Thymus (tissue), 11 donors: Measurements from ENCODE around the gene GCC2. TPM values are rescaled to one million over a fixed set of nuclear protein-coding genes. Genes with fewer than 3 reads are reported as not detected.
"Not testable (repeated sequence)": the region's sequence is repeated elsewhere in the genome, so short reads cannot be mapped to it uniquely, and the experiment has no call there.

Experiments used
- DNase-seq, 9 donors: peaks; one replicate each; pipeline ENCODE4 v3.0.0-alpha.2; 2013; ENCODE audit warnings: low spot score in 9 of 9, low read depth in 6 of 9, missing footprints in 1 of 9
- H3K27ac ChIP-seq, 2 donors: one replicate each; pipeline ENCODE4 v1.5.1; 2013; ENCODE audit warnings: control low read depth in 1 of 2, low read depth in 1 of 2, low read length in 1 of 2, mild to moderate bottlenecking in 1 of 2, moderate library complexity in 1 of 2
- H3K27me3 ChIP-seq, 2 donors: one replicate each; pipeline ENCODE4 v1.5.1; 2013; ENCODE audit warnings: low read length in 1 of 2; ENCODE audit not compliant: control insufficient read depth in 2 of 2, insufficient read depth in 1 of 2
- H3K36me3 ChIP-seq, 2 donors: one replicate each; pipeline ENCODE4 v1.5.1; 2013; ENCODE audit warnings: low read length in 1 of 2, mild to moderate bottlenecking in 1 of 2, moderate library complexity in 1 of 2; ENCODE audit not compliant: control insufficient read depth in 2 of 2, insufficient read depth in 2 of 2
- H3K4me1 ChIP-seq, 2 donors: one replicate each; pipeline ENCODE4 v1.5.1; 2013; ENCODE audit warnings: low read length in 2 of 2; ENCODE audit not compliant: control insufficient read depth in 2 of 2, insufficient read depth in 2 of 2
- H3K4me3 ChIP-seq, 2 donors: one replicate each; pipeline ENCODE4 v1.5.1; 2013; ENCODE audit warnings: low read length in 2 of 2, control low read depth in 1 of 2, mild to moderate bottlenecking in 1 of 2
- H3K9me3 ChIP-seq, 2 donors: one replicate each; pipeline ENCODE4 v1.5.1; 2013; ENCODE audit warnings: low read length in 1 of 2, mild to moderate bottlenecking in 1 of 2; ENCODE audit not compliant: control insufficient read depth in 2 of 2, insufficient read depth in 1 of 2
- WGBS: extraction: QIAGEN DNeasy Blood & Tissue Kit; methylation state at CpG from one replicate; pipeline ENCODE4 v1.1.7; 2013; 5-methylcytosine and 5-hydroxymethylcytosine counted together
- polyA plus RNA-seq: library from polyadenylated mRNA; stranded (reverse); fragments of 200-250 nt; gene quantifications from one replicate; pipeline ENCODE4 v1.2.3, GENCODE V29; 2013
- total RNA-seq: library from RNA; stranded (reverse); fragments of 120-200 nt; gene quantifications from one replicate; pipeline ENCODE4 v1.2.4, GENCODE V29; 2013
- donor health status: healthy.

GCC2 gene
- total and polyA plus RNA-seq, 2 donors = 20.7 to 31.9 TPM

- Histone ChIP-seq H3K27me3 (no peaks in the 10 kb centered on the region), H3K9me3 (peaks cover 0 to 4% of the 10 kb centered on the region in 2 donors), H3K36me3 (no peaks in the 10 kb centered on the region), H3K4me3 (no peak overlapping the region), H3K4me1 (no peaks in the 10 kb centered on the region), H3K27ac (no peak overlapping the region)
- no peak for DNase-seq
- 98% methylated on average over 5 of the region's 5 CpGs for WGBS
Measured at GRCh38 chr2:108547606-108548005, 98.6 kb downstream of the GCC2 start.

- H3K4me1 ChIP-seq = no peaks in the 10 kb centered on the region
- no peak overlapping the region for H3K4me3 ChIP-seq
- H3K27ac ChIP-seq = no peak overlapping the region
- no peaks in the 10 kb centered on the region for H3K27me3 ChIP-seq
- H3K36me3 ChIP-seq = no peaks in the 10 kb centered on the region
- no peak for DNase-seq
- WGBS = 96% methylated on average over 9 of the region's 9 CpGs
- peaks cover 0 to 4% of the 10 kb centered on the region in 2 donors for H3K9me3 ChIP-seq
Measured at GRCh38 chr2:108548208-108549003, 99.4 kb downstream of the GCC2 start.

GRCh38 chr2:108552566-108552965, 103.6 kb downstream of the GCC2 start:
- no peaks in the 10 kb centered on the region for H3K9me3 ChIP-seq
- DNase-seq = no peak
- WGBS = 96% methylated on average over 2 of the region's 2 CpGs

DNA sequence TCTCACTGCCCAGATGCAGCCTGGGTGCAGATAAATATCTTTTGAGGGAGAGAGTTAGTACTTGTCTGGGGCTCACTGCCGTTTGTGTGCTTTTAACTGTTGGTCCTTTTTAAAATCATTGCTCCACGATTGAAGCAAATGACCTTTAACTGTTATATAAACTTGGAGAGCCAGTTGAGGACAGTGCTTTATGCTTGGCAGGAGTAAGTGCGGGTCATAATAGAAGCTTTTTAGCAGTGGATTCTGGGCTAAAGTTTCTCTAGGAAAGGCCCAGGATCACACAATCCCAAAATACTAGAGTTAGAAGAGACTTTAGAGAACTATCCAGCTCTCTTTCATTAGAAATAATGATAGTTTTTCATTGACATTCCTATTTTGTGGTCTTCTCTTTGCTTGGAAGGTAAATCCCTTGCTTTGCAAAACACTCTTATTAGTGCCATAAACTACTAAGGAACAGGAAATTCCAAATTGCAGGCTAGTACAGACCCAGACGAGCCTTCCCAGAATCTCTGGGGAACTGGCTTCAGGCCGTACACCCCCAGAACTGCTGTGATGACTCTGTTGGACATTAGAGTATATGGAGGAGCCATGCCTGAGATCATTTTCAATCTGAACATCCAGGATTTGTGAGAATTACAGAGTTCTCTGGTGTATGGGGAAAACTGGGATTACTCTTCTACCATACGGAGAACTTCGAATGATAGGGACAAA, 104.4 kb downstream of the GCC2 start:
- WGBS = 95% methylated on average over 7 of the region's 7 CpGs
- H3K4me3 ChIP-seq = no peak overlapping the region
- H3K27me3 ChIP-seq = no peaks in the 10 kb centered on the region
- H3K27ac ChIP-seq = no peak overlapping the region
- no peaks in the 10 kb centered on the region for H3K36me3 ChIP-seq
- no peaks in the 10 kb centered on the region for H3K4me1 ChIP-seq
- DNase-seq = no peak
- H3K9me3 ChIP-seq = no peaks in the 10 kb centered on the region

More at GRCh38 chr2:108552566-108552965, 103.6 kb downstream of the GCC2 start:
- H3K27me3 ChIP-seq = no peaks in the 10 kb centered on the region
- no peak overlapping the region for H3K27ac ChIP-seq
- no peaks in the 10 kb centered on the region for H3K4me1 ChIP-seq
- H3K36me3 ChIP-seq = no peaks in the 10 kb centered on the region
- no peak overlapping the region for H3K4me3 ChIP-seq

- H3K27ac ChIP-seq = no peak overlapping the region
- WGBS = 95% methylated on average over 5 of the region's 5 CpGs
- DNase-seq = no peak
- no peaks in the 10 kb centered on the region for H3K4me1 ChIP-seq
- no peaks in the 10 kb centered on the region for H3K36me3 ChIP-seq
- H3K27me3 ChIP-seq = no peaks in the 10 kb centered on the region
- no peaks in the 10 kb centered on the region for H3K9me3 ChIP-seq
- no peak overlapping the region for H3K4me3 ChIP-seq
Measured at GRCh38 chr2:108554528-108554927, 105.5 kb downstream of the GCC2 start.

GRCh38 chr2:108555572-108555971, 106.6 kb downstream of the GCC2 start:
- Histone ChIP-seq H3K27ac (no peak overlapping the region), H3K27me3 (no peaks in the 10 kb centered on the region), H3K4me3 (no peak overlapping the region), H3K4me1 (no peaks in the 10 kb centered on the region), H3K9me3 (no peaks in the 10 kb centered on the region), H3K36me3 (no peaks in the 10 kb centered on the region)
- WGBS = 98% methylated on average over 2 of the region's 2 CpGs
- DNase-seq = no peak

- H3K27ac ChIP-seq, H3K4me3 ChIP-seq, H3K36me3 ChIP-seq, H3K4me1 ChIP-seq, DNase-seq, H3K9me3 ChIP-seq, H3K27me3 ChIP-seq: not testable (repeated sequence)
- WGBS = 92% methylated on average over 2 of the region's 2 CpGs
Measured at GRCh38 chr2:108556581-108556980, 107.6 kb downstream of the GCC2 start.

Other genes with a start within 250 kb of the GCC2 start
- gene SULT1C3, start 209.2 kb upstream of the GCC2 start, total RNA-seq = not detected
- not detected for gene SULT1C3, start 209.2 kb upstream of the GCC2 start, polyA plus RNA-seq
- 0.57 TPM for gene SULT1C2, start 160.3 kb upstream of the GCC2 start, total RNA-seq
- gene SULT1C2, start 160.3 kb upstream of the GCC2 start, polyA plus RNA-seq = 4.3 TPM
- gene SULT1C4, start 71.3 kb upstream of the GCC2 start, total RNA-seq = 3.6 TPM
- gene SULT1C4, start 71.3 kb upstream of the GCC2 start, polyA plus RNA-seq = 8.1 TPM
- 27.1 TPM for gene LIMS1, start 85.3 kb downstream of the GCC2 start, total RNA-seq
- 28.5 TPM for gene LIMS1, start 85.3 kb downstream of the GCC2 start, polyA plus RNA-seq